HCT116 (cell line): ENCODE data around the gene PALB2. TPM values are rescaled to one million over a fixed set of nuclear protein-coding genes. Genes with fewer than 3 reads are reported as not detected.

Source experiments
- ATAC-seq: fragments of 200-7000 bp; cut with Tn5 transposase; 2 replicates; pipeline ENCODE4 v1.9.1; 2020; ENCODE audit warnings: mild to moderate bottlenecking, moderate library complexity
- BruUV-seq: library from RNA; stranded (reverse); fragments of 400-500 nt; replicated peaks from 2 replicates; lab custom pipeline; 2021; lab: Mats Ljungman, UMichigan
- CTCF ChIA-PET: fragments of 300-600 bp; sonication (Branson Sonifier 250); formaldehyde crosslinking; loops from one replicate; lab custom pipeline; 2021; ENCODE audit warnings: antibody characterized with exemption; lab: Charles Lee
- POLR2A ChIA-PET: fragments of 300-600, 350-600 bp; sonication (Branson Sonifier 250); formaldehyde crosslinking; loops from one replicate; lab custom pipeline; 2021; ENCODE audit warnings: antibody characterized with exemption; lab: Charles Lee
- RAD21 ChIA-PET, 2 experiments: fragments of 300-600 bp; sonication (Branson Sonifier 250); formaldehyde crosslinking; loops; one replicate each; lab custom pipeline; 2023; ENCODE audit warnings: low total read pairs in 2 of 2; ENCODE audit not compliant: uncharacterized antibody in 2 of 2, unreplicated experiment in 2 of 2, low non-redundant PET in 1 of 2; lab: Charles Lee
- DNase-seq: peaks from one replicate; pipeline ENCODE4 v3.0.0-alpha.2; 2010; ENCODE audit warnings: low read depth, low spot score
- H2AFZ ChIP-seq: fragments of 200-600 bp; shearing (Covaris generic), sonication (generic); 2 replicates; pipeline ENCODE4 v1.6.1; 2017; ENCODE audit warnings: low read depth, mixed run types, mixed read lengths, antibody characterized with exemption, low read length; ENCODE audit not compliant: poor library complexity, severe bottlenecking
- H3K27ac ChIP-seq: 2 replicates; pipeline ENCODE4 v1.5.1; 2012; ENCODE audit warnings: low read depth, low read length
- H3K27me3 ChIP-seq: fragments of 200-600 bp; sonication (generic); 2 replicates; pipeline ENCODE4 v1.6.1; 2016; ENCODE audit warnings: mixed run types, low read length, mixed read lengths; ENCODE audit not compliant: insufficient read depth
- H3K36me3 ChIP-seq, 2 experiments: fragments of 200-500 bp in 1 of 2; fragments of 200-600 bp in 1 of 2; sonication (Bioruptor generic) in 1 of 2; sonication (generic) in 1 of 2; 2 replicates each; pipeline versions ENCODE4 v1.5.1 to v1.6.1; 2014 to 2016; ENCODE audit warnings: low read length in 2 of 2, inconsistent platforms in 1 of 2, mixed read lengths in 1 of 2, mixed run types in 1 of 2; ENCODE audit not compliant: insufficient read depth in 2 of 2, control insufficient read depth in 1 of 2
- H3K4me1 ChIP-seq, 2 experiments: fragments of 200-600 bp in 1 of 2; sonication (generic) in 1 of 2; 2 replicates each; pipeline versions ENCODE4 v1.5.1 to v1.6.1; 2012 to 2017; ENCODE audit warnings: low read length in 2 of 2, inconsistent platforms in 1 of 2, mild to moderate bottlenecking in 1 of 2, mixed read lengths in 1 of 2, mixed run types in 1 of 2, moderate library complexity in 1 of 2; ENCODE audit not compliant: insufficient read depth in 2 of 2, control insufficient read depth in 1 of 2
- H3K4me2 ChIP-seq: fragments of 200-600 bp; sonication (generic); 2 replicates; pipeline ENCODE4 v1.6.1; 2017; ENCODE audit warnings: mixed run types, low read length, mixed read lengths
- H3K4me3 ChIP-seq, 2 experiments: fragments of 200-600 bp in 1 of 2; sonication (generic) in 1 of 2; replicated peaks in 1 of 2; 2 replicates each; pipeline ENCODE4 v1.5.1; 2011 to 2016; ENCODE audit warnings: low read length in 2 of 2, control low read depth in 1 of 2, low read depth in 1 of 2, mild to moderate bottlenecking in 1 of 2, mixed read lengths in 1 of 2, mixed run types in 1 of 2
- H3K79me2 ChIP-seq: fragments of 200-600 bp; sonication (generic); 2 replicates; pipeline ENCODE4 v1.6.1; 2017; ENCODE audit warnings: mild to moderate bottlenecking, mixed run types, low read length, moderate library complexity, mixed read lengths; ENCODE audit not compliant: insufficient read depth
- H3K9ac ChIP-seq: fragments of 200-600 bp; sonication (generic); 2 replicates; pipeline ENCODE4 v1.6.1; 2016; ENCODE audit warnings: low read length, mixed read lengths
- H3K9me2 ChIP-seq: fragments of 200-600 bp; sonication (generic), shearing (Covaris generic); 2 replicates; pipeline ENCODE4 v1.6.1; 2017; ENCODE audit warnings: mixed run types, mild to moderate bottlenecking, moderate library complexity; ENCODE audit not compliant: insufficient read depth
- H3K9me3 ChIP-seq, 2 experiments: fragments of 200-500 bp in 1 of 2; fragments of 200-600 bp in 1 of 2; sonication (Bioruptor generic) in 1 of 2; sonication (generic) in 1 of 2; 2 replicates each; pipeline ENCODE4 v1.6.1; 2014 to 2017; ENCODE audit warnings: low read length in 2 of 2, mixed read lengths in 2 of 2, inconsistent platforms in 1 of 2, low read depth in 1 of 2, mild to moderate bottlenecking in 1 of 2, mixed run types in 1 of 2, moderate library complexity in 1 of 2; ENCODE audit not compliant: control insufficient read depth in 1 of 2, insufficient read depth in 1 of 2
- H4K20me1 ChIP-seq: fragments of 200-600 bp; sonication (generic), shearing (Covaris generic); 2 replicates; pipeline ENCODE4 v1.6.1; 2017; ENCODE audit warnings: mixed run types, mild to moderate bottlenecking, moderate library complexity; ENCODE audit not compliant: insufficient read depth
- CBX3 ChIP-seq: IDR thresholded peaks from 2 replicates; pipeline ENCODE4 v1.6.1; 2012; ENCODE audit warnings: low read depth
- CEBPB ChIP-seq: IDR thresholded peaks from 2 replicates; pipeline ENCODE4 v1.6.1; 2012; ENCODE audit warnings: low read depth
- EGR1 ChIP-seq: IDR thresholded peaks from 2 replicates; pipeline ENCODE4 v1.6.1; 2012; ENCODE audit warnings: low read depth
- ELF1 ChIP-seq: IDR thresholded peaks from 2 replicates; pipeline ENCODE4 v1.6.1; 2012; ENCODE audit warnings: low read depth, borderline replicate concordance
- EZH2 ChIP-seq: fragments of 200-600 bp; sonication (generic); IDR thresholded peaks from 2 replicates; pipeline ENCODE4 v1.6.1; 2017; ENCODE audit warnings: antibody characterized with exemption, mixed run types
- EZH2phosphoT487 ChIP-seq: fragments of 200-600 bp; IDR thresholded peaks from 2 replicates; pipeline ENCODE4 v1.6.1; 2018; ENCODE audit warnings: antibody characterized with exemption, borderline replicate concordance
- JUND ChIP-seq: IDR thresholded peaks from 2 replicates; pipeline ENCODE4 v1.6.1; 2012
- POLR2A ChIP-seq: IDR thresholded peaks from 2 replicates; pipeline ENCODE4 v1.7.0; 2011; ENCODE audit warnings: borderline replicate concordance; ENCODE audit not compliant: insufficient read depth, insufficient read length; ENCODE audit errors: extremely low read depth
- POLR2AphosphoS5 ChIP-seq: IDR thresholded peaks from 2 replicates; pipeline ENCODE4 v1.6.1; 2011; ENCODE audit warnings: mild to moderate bottlenecking, low read depth, low read length, moderate library complexity
- RAD21 ChIP-seq: IDR thresholded peaks from 2 replicates; pipeline ENCODE4 v1.6.1; 2012; ENCODE audit warnings: low read depth, mild to moderate bottlenecking
- SIN3A ChIP-seq: IDR thresholded peaks from 2 replicates; pipeline ENCODE4 v1.6.1; 2012; ENCODE audit warnings: low read depth
- SP1 ChIP-seq: IDR thresholded peaks from 2 replicates; pipeline ENCODE4 v1.6.1; 2012; ENCODE audit warnings: low read depth
- TCF7L2 ChIP-seq: IDR thresholded peaks from 2 replicates; pipeline ENCODE4 v1.7.0; 2011; ENCODE audit warnings: borderline replicate concordance, inconsistent platforms; ENCODE audit not compliant: insufficient read depth, insufficient read length; ENCODE audit errors: extremely low read depth
- YY1 ChIP-seq: IDR thresholded peaks from 2 replicates; pipeline ENCODE4 v1.6.1; 2011; ENCODE audit warnings: low read length, low read depth, moderate library complexity, mild to moderate bottlenecking; ENCODE audit not compliant: insufficient replicate concordance; ENCODE audit errors: extremely low read depth
- ZNF274 ChIP-seq: fragments of 200-500 bp; sonication (Bioruptor generic); IDR thresholded peaks from 2 replicates; pipeline ENCODE4 v1.6.1; 2014; ENCODE audit warnings: mild to moderate bottlenecking, low read depth, low read length, inconsistent platforms
- intact Hi-C: fragments of 100-400 bp; cut with micrococcal nuclease; formaldehyde crosslinking; loops from 2 replicates; pipeline ENCODE4 v1.10.0; 2022
- total RNA-seq: library from RNA; stranded (reverse); gene quantifications from one replicate; pipeline ENCODE4 v1.2.1, GENCODE V29; 2021; ENCODE audit not compliant: unreplicated experiment
- TF ChIP-seq, protein P1 (sequence below): IDR thresholded peaks from 2 replicates; pipeline ENCODE4 v1.6.1; 2012
- TF ChIP-seq, protein P2 (sequence below), 3 experiments: fragments of 200-600 bp in 1 of 3; sonication (generic) in 1 of 3; IDR thresholded peaks in 2 of 3; conservative IDR thresholded peaks in 1 of 3; 2 replicates each; pipeline ENCODE4 v1.5.1; 2012 to 2017; ENCODE audit warnings: low read depth in 2 of 3, low read length in 2 of 3, antibody characterized with exemption in 1 of 3, borderline replicate concordance in 1 of 3, control low read depth in 1 of 3, mild to moderate bottlenecking in 1 of 3, mixed read lengths in 1 of 3, mixed run types in 1 of 3, moderate library complexity in 1 of 3; ENCODE audit not compliant: insufficient read depth in 1 of 3
- TF ChIP-seq, protein P3 (sequence below): IDR thresholded peaks from 2 replicates; pipeline ENCODE4 v1.6.1; 2012
- TF ChIP-seq, protein P4 (sequence below): IDR thresholded peaks from 2 replicates; pipeline ENCODE4 v1.6.1; 2012; ENCODE audit warnings: low read depth
- TF ChIP-seq, protein P5 (sequence below): IDR thresholded peaks from 2 replicates; pipeline ENCODE4 v1.6.1; 2011; ENCODE audit warnings: mild to moderate bottlenecking, low read length, moderate library complexity; ENCODE audit not compliant: insufficient replicate concordance; ENCODE audit errors: extremely low read depth

Gene PALB2
- total RNA-seq, 1 experiment from 2014 or later = 15.6 TPM

DNA sequence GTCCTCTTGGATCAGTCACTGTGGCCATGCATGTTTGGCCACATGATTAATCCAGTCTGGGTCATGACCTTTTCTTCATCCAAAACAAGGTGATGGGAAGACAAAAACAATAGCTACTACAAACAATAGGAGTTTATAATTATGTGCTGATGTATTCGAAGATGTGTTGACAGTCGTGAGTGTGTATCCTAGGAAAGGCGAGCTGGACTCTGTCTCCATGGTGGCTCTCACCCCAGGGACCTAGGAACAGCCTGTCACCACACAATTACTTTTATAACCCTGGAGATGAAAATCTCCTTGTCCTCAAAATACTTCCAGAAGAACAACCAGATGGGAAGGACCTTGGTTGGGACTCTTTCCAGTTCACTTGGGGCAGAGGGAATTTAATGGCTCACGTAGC, 27.8 kb upstream of the PALB2 start:
- Histone ChIP-seq H3K4me3 (no peak overlapping the region), H3K4me2 (no peak overlapping the region), H3K4me1 (no peaks in the 10 kb centered on the region), H2AFZ (no peak overlapping the region), H3K9me3 (no peaks in the 10 kb centered on the region), H3K27ac (no peak overlapping the region), H3K79me2 (no peaks in the 10 kb centered on the region), H3K9me2 (no peaks in the 10 kb centered on the region), H3K9ac (no peak overlapping the region), H3K36me3 (peaks cover 4 to 19% of the 10 kb centered on the region in 2 experiments; a peak in 3 of 4 replicates), H3K27me3 (no peaks in the 10 kb centered on the region), H4K20me1 (no peaks in the 10 kb centered on the region)
- POLR2A ChIA-PET = no interaction called here
- CTCF ChIA-PET = no interaction called here
- TF ChIP-seq RAD21 (no peak), EGR1 (no peak), ELF1 (no peak), EZH2phosphoT487 (no peak), TCF7L2 (no peak), SP1 (no peak), POLR2A (no peak), ZNF274 (no peak), CBX3 (no peak), JUND (no peak), EZH2 (no peak), SIN3A (no peak), CEBPB (no peak), POLR2AphosphoS5 (no peak), YY1 (no peak)
- TF ChIP-seq, protein P1, sequence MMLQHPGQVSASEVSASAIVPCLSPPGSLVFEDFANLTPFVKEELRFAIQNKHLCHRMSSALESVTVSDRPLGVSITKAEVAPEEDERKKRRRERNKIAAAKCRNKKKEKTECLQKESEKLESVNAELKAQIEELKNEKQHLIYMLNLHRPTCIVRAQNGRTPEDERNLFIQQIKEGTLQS = no peak
- TF ChIP-seq, protein P2, sequence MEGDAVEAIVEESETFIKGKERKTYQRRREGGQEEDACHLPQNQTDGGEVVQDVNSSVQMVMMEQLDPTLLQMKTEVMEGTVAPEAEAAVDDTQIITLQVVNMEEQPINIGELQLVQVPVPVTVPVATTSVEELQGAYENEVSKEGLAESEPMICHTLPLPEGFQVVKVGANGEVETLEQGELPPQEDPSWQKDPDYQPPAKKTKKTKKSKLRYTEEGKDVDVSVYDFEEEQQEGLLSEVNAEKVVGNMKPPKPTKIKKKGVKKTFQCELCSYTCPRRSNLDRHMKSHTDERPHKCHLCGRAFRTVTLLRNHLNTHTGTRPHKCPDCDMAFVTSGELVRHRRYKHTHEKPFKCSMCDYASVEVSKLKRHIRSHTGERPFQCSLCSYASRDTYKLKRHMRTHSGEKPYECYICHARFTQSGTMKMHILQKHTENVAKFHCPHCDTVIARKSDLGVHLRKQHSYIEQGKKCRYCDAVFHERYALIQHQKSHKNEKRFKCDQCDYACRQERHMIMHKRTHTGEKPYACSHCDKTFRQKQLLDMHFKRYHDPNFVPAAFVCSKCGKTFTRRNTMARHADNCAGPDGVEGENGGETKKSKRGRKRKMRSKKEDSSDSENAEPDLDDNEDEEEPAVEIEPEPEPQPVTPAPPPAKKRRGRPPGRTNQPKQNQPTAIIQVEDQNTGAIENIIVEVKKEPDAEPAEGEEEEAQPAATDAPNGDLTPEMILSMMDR (IDR thresholded peaks at IDR 0.05 in 2 of 3, conservative IDR thresholded peaks at IDR 0.05 in 1 of 3; ENCODE audit: borderline replicate concordance in 1 of 3, insufficient read depth in 1 of 3, low read depth in 2 of 3, low read length in 2 of 3) = no peak
- TF ChIP-seq, protein P3, sequence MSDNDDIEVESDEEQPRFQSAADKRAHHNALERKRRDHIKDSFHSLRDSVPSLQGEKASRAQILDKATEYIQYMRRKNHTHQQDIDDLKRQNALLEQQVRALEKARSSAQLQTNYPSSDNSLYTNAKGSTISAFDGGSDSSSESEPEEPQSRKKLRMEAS = no peak
- TF ChIP-seq, protein P4, sequence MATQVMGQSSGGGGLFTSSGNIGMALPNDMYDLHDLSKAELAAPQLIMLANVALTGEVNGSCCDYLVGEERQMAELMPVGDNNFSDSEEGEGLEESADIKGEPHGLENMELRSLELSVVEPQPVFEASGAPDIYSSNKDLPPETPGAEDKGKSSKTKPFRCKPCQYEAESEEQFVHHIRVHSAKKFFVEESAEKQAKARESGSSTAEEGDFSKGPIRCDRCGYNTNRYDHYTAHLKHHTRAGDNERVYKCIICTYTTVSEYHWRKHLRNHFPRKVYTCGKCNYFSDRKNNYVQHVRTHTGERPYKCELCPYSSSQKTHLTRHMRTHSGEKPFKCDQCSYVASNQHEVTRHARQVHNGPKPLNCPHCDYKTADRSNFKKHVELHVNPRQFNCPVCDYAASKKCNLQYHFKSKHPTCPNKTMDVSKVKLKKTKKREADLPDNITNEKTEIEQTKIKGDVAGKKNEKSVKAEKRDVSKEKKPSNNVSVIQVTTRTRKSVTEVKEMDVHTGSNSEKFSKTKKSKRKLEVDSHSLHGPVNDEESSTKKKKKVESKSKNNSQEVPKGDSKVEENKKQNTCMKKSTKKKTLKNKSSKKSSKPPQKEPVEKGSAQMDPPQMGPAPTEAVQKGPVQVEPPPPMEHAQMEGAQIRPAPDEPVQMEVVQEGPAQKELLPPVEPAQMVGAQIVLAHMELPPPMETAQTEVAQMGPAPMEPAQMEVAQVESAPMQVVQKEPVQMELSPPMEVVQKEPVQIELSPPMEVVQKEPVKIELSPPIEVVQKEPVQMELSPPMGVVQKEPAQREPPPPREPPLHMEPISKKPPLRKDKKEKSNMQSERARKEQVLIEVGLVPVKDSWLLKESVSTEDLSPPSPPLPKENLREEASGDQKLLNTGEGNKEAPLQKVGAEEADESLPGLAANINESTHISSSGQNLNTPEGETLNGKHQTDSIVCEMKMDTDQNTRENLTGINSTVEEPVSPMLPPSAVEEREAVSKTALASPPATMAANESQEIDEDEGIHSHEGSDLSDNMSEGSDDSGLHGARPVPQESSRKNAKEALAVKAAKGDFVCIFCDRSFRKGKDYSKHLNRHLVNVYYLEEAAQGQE = no peak
- TF ChIP-seq, protein P5, sequence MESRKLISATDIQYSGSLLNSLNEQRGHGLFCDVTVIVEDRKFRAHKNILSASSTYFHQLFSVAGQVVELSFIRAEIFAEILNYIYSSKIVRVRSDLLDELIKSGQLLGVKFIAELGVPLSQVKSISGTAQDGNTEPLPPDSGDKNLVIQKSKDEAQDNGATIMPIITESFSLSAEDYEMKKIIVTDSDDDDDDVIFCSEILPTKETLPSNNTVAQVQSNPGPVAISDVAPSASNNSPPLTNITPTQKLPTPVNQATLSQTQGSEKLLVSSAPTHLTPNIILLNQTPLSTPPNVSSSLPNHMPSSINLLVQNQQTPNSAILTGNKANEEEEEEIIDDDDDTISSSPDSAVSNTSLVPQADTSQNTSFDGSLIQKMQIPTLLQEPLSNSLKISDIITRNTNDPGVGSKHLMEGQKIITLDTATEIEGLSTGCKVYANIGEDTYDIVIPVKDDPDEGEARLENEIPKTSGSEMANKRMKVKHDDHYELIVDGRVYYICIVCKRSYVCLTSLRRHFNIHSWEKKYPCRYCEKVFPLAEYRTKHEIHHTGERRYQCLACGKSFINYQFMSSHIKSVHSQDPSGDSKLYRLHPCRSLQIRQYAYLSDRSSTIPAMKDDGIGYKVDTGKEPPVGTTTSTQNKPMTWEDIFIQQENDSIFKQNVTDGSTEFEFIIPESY = no peak
- intact Hi-C loops = no loop called here
- no peak for ATAC-seq
- DNase-seq = no peak
- BruUV-seq = no TSS peak
- RAD21 ChIA-PET = no interaction called here
